CD1c-positive myeloid dendritic cell (primary cell): ENCODE results near the gene TET1.
"Not testable (repeated sequence)": the region's sequence is repeated elsewhere in the genome, so short reads cannot be mapped to it uniquely, and the experiment has no call there.

Source experiments
- DNase-seq: peaks from one replicate; pipeline ENCODE4 v3.0.0-alpha.2; 2016; ENCODE audit errors: extremely low spot score

TET1 gene

DNA sequence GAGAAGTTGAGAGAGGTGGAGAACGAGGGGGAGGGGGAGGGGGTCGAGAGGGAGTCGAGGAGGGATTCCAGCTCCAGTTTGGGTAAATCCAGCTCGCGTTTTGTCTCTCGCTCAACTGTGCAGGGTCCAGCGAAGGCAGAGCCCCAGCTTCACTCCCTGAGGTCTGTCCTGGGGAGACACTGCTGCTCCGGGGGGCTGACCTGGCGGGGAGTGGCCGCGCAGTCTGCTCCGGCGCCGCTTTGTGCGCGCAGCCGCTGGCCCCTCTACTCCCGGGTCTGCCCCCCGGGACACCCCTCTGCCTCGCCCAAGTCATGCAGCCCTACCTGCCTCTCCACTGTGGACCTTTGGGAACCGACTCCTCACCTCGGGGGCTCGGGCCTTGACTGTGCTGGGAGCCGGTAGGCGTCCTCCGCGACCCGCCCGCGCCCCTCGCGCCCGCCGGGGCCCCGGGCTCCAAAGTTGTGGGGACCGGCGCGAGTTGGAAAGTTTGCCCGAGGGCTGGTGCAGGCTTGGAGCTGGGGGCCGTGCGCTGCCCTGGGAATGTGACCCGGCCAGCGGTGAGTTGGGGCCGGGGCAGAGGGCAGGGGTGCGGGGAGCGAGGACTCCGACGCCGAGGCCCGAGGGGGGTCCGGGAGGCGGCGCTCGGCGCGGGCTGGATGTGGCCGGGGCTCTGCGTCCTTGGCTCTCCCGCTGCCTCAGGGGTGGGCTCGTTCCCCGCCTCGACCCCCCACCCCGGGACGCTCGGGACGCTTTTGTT, at the start of gene TET1:
Gene TET1, plus strand, starts transcription at position 152 of the 757 bp plus-strand sequence. CDS start 12,002 bp downstream, outside the sequence.
- no peak for DNase-seq

DNA sequence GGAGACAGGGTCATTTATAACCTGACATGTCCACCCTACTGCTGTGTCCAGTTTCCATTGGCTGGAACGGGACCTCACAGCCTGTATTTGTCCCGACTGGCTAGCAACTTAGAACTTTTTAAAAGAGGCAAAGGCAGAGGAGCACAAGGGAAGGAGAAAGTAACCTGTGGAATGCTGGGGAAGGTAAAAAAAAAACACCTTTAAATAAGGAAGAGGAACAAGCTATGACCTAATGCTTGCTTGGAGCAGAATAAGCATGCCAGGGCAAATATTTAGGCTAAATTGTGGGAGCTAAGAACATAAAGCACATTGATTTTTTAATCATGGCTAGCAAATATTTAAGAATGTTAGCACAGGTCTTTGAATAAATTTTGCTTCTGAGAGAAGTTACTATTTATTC, 43.9 kb upstream of the TET1 start:
- not testable (repeated sequence) for DNase-seq

DNA sequence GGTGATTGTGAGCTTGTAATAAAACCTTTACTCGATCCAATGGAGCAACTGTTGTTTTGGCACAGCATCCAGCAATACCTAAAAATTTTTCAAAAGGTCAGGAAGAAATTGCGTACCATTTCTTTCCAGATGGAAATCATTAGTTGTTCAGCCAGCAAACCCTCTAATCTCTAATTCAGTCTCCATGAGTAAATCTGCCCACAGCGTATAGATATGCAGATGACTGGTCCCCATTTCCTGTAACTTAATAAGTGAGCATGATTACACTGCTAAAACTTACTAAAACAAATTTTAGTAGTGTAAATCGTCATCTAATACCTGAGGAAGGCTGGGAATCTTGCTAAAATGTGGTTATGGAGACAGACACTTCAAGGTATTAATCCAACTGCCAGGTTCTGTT, 43.4 kb upstream of the TET1 start:
- DNase-seq: no peak

DNA sequence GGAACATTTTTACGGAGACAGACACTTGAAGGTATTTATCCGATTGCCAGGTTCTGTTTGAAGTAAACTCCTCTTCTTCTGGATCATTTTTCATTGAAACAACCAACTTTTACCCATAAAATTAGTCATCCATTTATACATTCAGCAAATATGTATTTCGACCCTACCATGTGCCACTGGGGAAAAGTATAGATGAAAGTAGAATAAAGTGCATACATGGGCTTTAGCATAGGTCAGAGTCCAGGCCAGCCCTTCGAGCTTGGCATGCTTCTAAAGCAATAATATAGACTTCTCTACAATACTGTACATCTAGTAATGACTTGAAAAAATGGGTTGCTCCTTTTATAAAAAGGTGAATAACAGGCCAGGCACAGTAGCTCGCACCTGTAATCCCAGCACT, 42.9 kb upstream of the TET1 start:
- no peak for DNase-seq

DNA sequence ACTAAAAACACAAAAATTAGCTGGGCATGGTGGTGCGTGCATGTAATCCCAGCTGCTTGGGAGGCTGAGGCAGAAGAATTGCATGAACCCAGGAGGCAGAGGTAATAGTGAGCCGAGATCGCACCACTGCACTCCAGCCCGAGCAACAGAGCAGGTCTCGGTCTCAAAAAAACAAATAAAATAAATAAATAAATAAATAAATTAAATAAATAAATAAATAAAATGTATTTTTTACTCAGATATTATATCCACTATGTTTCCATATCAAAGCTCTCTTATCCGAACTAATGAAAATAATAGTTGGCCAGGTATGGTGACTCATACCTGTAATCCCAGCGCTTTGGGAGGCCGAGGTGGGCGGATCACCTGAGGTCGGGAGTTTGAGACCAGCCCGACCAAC, 41.5 kb upstream of the TET1 start:
- DNase-seq: not testable (repeated sequence)

DNA sequence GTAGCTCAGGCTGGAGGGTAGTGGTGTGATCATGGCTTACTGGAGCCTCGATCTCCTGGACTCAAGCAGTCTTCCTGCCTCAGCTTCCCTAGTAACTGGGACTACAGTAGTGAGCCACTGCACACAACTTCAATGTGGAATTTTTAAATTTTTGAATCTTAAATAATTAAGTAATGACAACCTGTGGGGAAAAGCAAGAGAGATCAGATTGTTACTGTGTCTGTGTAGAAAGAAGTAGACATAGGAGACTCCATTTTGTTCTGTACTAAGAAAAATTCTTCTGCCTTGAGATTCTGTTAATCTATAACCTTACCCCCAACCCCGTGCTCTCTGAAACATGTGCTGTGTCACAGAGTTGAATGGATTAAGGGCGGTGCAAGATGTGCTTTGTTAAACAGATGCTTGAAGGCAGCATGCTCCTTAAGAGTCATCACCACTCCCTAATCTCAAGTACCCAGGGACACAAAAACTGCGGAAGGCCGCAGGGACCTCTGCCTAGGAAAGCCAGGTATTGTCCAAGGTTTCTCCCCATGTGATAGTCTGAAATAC, 34.6 kb upstream of the TET1 start:
- not testable (repeated sequence) for DNase-seq

DNA sequence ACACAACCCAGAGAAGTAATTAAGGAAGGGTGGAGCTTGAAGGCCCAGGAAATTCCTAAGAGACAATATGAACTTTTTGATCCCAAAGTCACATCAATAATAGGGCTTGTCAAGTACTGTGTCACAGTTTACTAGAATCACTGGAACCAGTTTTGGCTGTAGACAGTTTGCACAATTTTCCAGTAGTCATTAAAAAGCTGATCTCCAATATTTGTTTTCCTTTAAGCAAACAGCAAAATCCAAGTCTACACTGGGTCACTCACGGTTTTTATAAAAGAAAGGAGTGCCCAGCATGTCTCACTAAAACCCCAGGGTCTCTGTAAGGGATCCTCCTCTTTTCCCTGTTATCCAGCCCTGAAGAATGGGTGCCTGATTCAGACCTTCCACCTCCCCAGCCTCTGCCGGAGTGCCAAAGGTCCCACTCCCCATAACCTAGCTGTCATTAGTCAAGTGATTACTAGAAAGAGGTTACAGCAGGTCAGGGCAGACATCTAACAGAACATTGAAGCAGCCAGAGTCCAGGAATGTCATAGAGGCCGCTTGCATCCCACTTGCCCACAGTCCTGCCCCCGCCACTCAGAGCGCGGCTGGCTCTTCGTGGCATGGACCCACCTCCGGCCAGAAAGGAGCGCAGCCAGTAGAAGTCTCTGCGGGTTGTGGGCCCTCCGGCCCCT, 33.4 kb upstream of the TET1 start:
- DNase-seq: no peak

DNA sequence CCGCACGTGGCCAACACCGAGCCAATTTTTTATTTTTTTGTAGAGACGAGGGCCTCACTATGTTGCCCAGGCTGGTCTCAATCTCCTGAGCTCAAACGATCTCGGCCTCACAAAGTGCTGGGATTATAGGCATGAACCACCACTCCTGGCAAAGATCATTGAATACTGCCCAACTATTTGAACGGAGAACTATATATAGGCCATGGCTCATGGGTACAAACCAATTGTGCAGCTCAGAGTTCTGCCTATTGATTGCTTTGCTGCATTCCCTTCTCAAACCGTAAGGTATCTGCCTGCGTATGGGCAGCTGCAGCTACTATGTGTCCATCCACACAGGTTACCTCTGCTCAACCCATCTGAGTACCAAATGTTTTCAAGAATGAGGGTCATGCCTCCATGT, 23.2 kb upstream of the TET1 start:
- no peak for DNase-seq

GRCh38 chr10:68537796-68538195, 22.3 kb upstream of the TET1 start:
- DNase-seq: no peak

DNA sequence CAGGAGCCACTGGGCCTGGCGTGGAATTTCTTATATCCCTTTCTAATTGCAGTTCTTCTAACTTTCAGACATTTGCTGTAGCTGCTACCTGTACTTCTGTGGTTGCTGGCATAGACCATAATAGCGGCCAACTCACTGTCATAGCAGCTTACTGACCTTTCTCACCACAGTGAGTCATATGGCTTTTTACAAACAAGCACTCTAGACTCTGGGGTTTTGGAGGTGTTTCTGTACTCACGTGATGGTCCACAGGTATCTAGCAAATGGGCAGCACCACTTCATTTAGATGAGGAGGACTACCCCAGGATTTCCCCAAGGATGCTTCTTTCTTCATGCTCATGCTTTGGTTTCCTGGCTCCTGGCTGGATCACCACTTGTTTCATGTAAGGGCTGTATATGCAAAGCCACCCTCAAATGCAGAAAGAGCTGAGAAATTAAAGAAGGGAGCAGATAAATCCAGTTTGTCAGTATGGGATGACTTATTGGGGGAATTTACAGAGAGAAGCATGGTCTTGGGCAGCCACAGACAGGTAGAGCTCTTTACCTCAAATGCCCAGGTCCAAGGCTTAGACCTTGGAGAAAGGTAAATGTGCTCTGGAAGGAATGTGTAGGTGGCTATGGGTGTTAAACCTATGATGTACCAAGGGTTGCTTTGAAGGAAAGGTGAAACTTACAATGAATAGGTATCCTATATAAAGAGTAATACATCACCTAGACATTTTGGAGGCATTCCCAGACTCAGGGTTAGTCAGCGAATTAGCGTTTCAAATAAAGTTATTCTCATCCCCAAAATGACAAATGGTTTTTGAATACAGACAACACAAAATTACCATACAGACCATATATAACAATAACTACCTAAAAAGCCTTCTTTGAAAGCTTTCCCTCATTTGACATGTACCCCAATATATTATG, 16.9 kb upstream of the TET1 start:
- DNase-seq: no peak

DNA sequence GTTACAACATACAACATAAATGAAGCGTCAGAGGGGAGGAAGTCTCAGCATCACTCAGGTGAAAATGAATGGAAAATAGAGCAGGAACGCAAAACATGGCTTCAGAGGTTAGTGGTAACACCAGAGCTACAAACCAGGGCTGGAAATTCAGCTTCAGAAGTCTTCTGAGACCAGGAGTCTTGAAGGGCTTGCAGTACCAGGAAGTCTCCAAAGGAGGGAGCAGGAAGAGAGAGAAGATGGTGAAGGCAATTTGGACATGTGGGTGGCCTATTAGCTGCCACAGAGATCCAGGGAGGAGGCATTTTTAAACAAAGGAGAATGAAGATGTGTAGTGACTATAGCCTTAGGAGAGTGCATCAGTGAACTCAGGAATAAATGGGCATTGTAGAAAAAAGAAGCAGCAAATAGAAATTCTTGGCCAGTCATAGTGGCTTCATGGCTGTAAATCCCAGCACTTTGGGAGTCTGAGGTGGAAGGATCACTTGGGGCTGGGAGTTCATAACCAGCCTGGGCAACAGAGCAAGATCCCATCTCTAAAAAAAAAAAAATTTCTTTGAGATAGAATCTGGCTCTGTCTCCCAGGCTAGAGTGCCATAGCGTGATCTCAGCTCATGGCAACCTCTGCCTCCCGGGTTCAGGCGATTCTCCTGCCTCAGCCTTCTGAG, 9.3 kb upstream of the TET1 start:
- peak; percentile 54 for DNase-seq

GRCh38 chr10:68553138-68553537, 7.0 kb upstream of the TET1 start:
- DNase-seq: no peak

- DNase-seq: no peak
Measured at GRCh38 chr10:68553599-68553998, 6.5 kb upstream of the TET1 start.

DNA sequence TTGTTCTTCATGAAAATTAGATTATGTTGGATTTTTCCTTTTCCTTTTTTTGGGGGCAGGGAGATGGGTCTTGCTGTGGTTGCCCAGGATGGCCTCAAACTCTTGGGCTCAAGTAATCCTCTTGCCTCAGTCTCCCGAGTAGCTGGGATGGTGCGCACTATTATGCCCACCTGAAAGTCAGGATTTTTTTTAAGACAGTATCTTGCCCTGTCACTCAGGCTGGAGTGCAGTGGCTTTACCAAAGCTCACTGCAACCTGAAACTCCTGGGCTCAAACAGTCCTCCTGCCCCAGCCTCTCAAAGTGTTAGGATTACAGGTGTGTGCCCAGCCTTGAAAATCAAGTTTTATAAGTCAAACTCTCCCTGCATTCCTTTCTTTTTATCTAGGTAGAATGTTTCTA, 1.7 kb upstream of the TET1 start:
- DNase-seq: no peak

DNA sequence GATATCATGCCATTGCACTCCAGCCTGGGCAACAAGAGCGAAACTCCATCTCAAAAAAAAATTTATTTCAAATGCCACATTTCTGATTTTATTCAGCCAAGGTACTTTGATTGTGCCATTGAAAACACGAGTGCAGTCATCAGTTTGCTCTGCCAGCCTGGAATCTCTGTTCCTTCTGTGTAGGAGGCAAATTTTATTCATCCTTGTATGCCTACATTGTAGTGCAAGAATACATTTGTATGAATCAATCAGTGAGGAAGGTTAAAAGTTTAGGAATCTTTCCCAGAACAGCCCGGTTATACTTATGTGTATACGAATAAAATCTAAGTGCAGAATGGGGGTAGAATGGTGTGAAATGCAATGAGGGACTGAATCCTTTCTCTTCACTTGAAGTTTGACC, 886 bp upstream of the TET1 start:
- DNase-seq: no peak

DNA sequence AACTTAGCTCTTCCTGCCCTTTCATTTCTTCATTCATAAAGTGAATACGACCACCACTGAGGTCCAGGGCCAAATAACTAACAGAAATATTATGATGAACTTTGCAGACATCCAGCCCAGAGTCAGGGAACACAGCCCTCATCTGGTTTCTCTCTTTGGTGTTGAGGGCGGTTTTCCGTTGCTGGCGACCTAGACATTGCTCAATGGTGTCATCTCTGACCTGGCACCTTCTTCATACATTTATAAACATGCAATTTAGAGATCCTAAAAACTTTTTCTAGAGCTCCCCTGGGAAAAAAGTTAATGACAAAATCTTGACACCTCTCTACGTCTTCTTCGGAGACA, 324 bp upstream of the TET1 start:
- peak; percentile 12 for DNase-seq

DNA sequence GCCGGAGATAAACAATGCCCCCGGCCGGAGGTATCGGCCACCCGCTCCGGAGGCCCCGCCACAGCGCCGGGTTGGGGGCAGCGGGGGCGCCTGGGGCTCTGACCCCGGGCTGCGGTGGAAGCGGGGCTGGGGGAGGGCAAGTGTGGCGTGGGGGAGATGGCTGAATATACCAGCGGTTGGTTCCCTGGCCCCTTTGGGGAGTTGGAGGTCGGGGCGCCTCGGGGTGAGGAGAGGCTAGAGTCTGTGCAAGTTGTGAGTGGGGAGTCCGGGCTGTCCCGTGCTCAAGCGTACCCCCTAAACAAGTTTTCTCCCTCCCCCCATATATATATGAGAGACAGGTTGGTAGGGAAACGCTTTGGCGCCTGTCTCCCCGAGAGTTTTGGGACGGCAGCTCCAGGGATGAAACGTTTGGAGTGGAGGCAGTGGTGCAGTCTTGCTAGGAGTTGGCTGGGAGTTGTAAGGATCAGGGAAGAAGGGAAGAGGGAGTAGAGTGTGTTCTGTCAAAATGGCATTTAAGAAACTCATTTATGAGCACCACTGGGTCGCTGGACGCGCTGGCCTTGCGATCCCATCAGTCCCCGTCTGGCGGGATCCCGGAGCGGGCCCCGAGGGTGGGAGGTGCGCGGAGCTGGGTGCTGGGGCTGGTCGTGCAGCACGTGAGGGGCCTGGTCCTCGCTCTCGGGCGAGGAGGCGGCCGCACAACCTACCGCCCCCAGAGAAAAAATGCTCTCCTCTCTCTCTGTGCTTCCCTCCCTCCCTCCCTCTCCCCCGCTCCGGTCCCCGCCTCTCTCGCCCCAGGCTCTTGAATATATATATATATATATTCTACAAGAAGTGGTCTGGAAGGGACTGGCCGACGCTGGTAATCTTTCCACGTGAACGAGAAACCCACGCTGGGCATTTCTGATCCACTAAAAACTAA, 1.1 kb downstream of the TET1 start:
- no peak for DNase-seq

GRCh38 chr10:68561865-68562649, 1.9 kb downstream of the TET1 start:
- no peak for DNase-seq

- no peak for DNase-seq
Measured at GRCh38 chr10:68562661-68563570, 2.8 kb downstream of the TET1 start.
